Measurements from ENCODE around the gene INSIG1. TPM values are rescaled to one million over a fixed set of nuclear protein-coding genes. Genes with fewer than 3 reads are reported as not detected.

Gene INSIG1
- total and polyA plus RNA-seq, 2 of the 4 experiments (the other 2 are of a cell fraction) = 19.0 to 26.0 TPM

DNA sequence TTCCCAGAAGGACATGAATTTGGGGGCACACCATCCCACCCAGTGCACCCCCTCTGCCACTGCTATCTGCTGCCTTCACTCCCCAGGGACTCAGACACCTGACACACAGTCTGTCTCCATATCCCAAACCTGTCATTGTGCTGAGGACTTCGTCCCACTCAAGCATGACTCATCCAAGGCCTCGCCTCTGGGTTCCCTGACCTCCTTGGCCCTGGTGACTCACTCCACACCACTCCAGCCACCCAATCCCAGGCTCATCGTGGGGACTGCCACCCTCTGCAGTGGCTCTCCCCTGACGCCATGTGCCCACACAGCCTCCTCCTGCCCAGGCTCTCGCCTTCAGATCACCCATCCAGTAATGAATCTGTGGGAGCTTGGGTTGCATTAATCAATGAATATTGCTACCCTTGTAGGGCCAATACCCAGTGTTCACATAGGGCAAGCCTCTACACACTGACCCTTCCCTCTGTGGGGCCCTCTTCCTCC lies 6.6 kb upstream of the INSIG1 start:
- TF ChIP-seq CHD1 (IDR thresholded peaks at IDR 0.05; ENCODE audit: low read depth, low read length) = no peak
- no peak for TF ChIP-seq MAFK (IDR thresholded peaks at IDR 0.05; ENCODE audit: low read depth, low read length)
- no peak for TF ChIP-seq SMC3 (IDR thresholded peaks at IDR 0.05; ENCODE audit: low read depth, low read length)
- no peak for TF ChIP-seq RFX5 (IDR thresholded peaks at IDR 0.05; ENCODE audit: low read depth, low read length)
- no peak for TF ChIP-seq POLR2A (IDR thresholded peaks at IDR 0.05; ENCODE audit: low read depth, low read length)
- TF ChIP-seq, protein P1, sequence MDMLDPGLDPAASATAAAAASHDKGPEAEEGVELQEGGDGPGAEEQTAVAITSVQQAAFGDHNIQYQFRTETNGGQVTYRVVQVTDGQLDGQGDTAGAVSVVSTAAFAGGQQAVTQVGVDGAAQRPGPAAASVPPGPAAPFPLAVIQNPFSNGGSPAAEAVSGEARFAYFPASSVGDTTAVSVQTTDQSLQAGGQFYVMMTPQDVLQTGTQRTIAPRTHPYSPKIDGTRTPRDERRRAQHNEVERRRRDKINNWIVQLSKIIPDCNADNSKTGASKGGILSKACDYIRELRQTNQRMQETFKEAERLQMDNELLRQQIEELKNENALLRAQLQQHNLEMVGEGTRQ (IDR thresholded peaks at IDR 0.05; ENCODE audit: low read depth, low read length) = 0 out of 2 replicates have a peak, but pooled peaks have one; percentile 4
- peak; percentile 51; the same call in 1 of the 2 replicates for TF ChIP-seq BHLHE40 (IDR thresholded peaks at IDR 0.05; ENCODE audit: low read depth, low read length)
- TF ChIP-seq RAD21 (IDR thresholded peaks at IDR 0.05; ENCODE audit: low read length) = no peak
- TF ChIP-seq MAZ (IDR thresholded peaks at IDR 0.05; ENCODE audit: borderline replicate concordance, low read depth, low read length) = no peak
- TF ChIP-seq, protein P2, sequence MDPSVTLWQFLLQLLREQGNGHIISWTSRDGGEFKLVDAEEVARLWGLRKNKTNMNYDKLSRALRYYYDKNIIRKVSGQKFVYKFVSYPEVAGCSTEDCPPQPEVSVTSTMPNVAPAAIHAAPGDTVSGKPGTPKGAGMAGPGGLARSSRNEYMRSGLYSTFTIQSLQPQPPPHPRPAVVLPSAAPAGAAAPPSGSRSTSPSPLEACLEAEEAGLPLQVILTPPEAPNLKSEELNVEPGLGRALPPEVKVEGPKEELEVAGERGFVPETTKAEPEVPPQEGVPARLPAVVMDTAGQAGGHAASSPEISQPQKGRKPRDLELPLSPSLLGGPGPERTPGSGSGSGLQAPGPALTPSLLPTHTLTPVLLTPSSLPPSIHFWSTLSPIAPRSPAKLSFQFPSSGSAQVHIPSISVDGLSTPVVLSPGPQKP (IDR thresholded peaks at IDR 0.05; ENCODE audit: borderline replicate concordance, low read depth, low read length) = no peak
- no peak for TF ChIP-seq MXI1 (IDR thresholded peaks at IDR 0.05; ENCODE audit: borderline replicate concordance, low read depth, low read length)
- no peak for TF ChIP-seq RCOR1 (IDR thresholded peaks at IDR 0.05; ENCODE audit: insufficient replicate concordance, low read length)
- no peak for TF ChIP-seq CEBPB (IDR thresholded peaks at IDR 0.05; ENCODE audit: low read depth, low read length)
- TF ChIP-seq, protein P3, sequence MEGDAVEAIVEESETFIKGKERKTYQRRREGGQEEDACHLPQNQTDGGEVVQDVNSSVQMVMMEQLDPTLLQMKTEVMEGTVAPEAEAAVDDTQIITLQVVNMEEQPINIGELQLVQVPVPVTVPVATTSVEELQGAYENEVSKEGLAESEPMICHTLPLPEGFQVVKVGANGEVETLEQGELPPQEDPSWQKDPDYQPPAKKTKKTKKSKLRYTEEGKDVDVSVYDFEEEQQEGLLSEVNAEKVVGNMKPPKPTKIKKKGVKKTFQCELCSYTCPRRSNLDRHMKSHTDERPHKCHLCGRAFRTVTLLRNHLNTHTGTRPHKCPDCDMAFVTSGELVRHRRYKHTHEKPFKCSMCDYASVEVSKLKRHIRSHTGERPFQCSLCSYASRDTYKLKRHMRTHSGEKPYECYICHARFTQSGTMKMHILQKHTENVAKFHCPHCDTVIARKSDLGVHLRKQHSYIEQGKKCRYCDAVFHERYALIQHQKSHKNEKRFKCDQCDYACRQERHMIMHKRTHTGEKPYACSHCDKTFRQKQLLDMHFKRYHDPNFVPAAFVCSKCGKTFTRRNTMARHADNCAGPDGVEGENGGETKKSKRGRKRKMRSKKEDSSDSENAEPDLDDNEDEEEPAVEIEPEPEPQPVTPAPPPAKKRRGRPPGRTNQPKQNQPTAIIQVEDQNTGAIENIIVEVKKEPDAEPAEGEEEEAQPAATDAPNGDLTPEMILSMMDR (conservative IDR thresholded peaks at IDR 0.05; ENCODE audit: low read depth, low read length) = no peak
- no peak for TF ChIP-seq NFE2L2 (IDR thresholded peaks at IDR 0.05; ENCODE audit: low read depth, low read length)
- peak; percentile 93 for TF ChIP-seq FOS (IDR thresholded peaks at IDR 0.05; ENCODE audit: low read depth, low read length)
- no peak overlapping the region for H3K27ac ChIP-seq (ENCODE audit: insufficient read depth, low read length)
- peak overlapping the region; percentile 60 for H2AK9ac ChIP-seq (replicated peaks; ENCODE audit: low read depth, low read length, poor library complexity)
- H3K79me1 ChIP-seq (ENCODE audit: low read depth in 1 of 2, low read length in 2 of 2) = 0 out of 4 replicates have a peak, but pooled peaks cover 0 to 2% of the 10 kb centered on the region in 2 experiments
- H4K5ac ChIP-seq (ENCODE audit: low read depth, low read length) = no peak overlapping the region
- no peak overlapping the region for H3K18ac ChIP-seq (ENCODE audit: low read depth, low read length)
- ChIA-PET CTCF (no interaction called here), POLR2A (ENCODE audit: unreplicated experiment) (no interaction called here)
- no peak overlapping the region for H3K9ac ChIP-seq (ENCODE audit: low read depth, low read length)
- no peak overlapping the region for H2BK120ac ChIP-seq (ENCODE audit: low read depth, low read length)
- H2BK15ac ChIP-seq (ENCODE audit: low read depth, low read length) = no peak overlapping the region
- H3K27me3 ChIP-seq (ENCODE audit: control insufficient read depth, insufficient read depth, low read length) = no peaks in the 10 kb centered on the region; the same call in 1 of the 2 replicates
- no peak overlapping the region for H3K4ac ChIP-seq (ENCODE audit: low read depth, low read length)
- no peak overlapping the region for H3K4me3 ChIP-seq (ENCODE audit: insufficient read depth, low read depth, low read length)
- H4K20me1 ChIP-seq (ENCODE audit: insufficient read depth, low read length) = no peaks in the 10 kb centered on the region
- in situ Hi-C loops (cut with MboI; ENCODE audit: low sequenced_read_pairs) = no loop called here
- peaks cover 8% of the 10 kb centered on the region for H3K9me1 ChIP-seq (ENCODE audit: insufficient read depth, low read length)
- H3K4me1 ChIP-seq (ENCODE audit: control insufficient read depth, insufficient read depth, low read length) = no peaks in the 10 kb centered on the region; the same call in 1 of the 2 replicates
- no peak overlapping the region for H3K4me2 ChIP-seq (ENCODE audit: low read depth, low read length)
- H3K23ac ChIP-seq (ENCODE audit: low read depth, low read length) = no peak overlapping the region
- no peak overlapping the region for H2BK20ac ChIP-seq (ENCODE audit: low read depth, low read length)
- no peaks in the 10 kb centered on the region for H3K9me3 ChIP-seq (ENCODE audit: control insufficient read depth, insufficient read depth, low read length)
- no peak overlapping the region for H2BK5ac ChIP-seq (ENCODE audit: low read depth, low read length, poor library complexity, severe bottlenecking)
- no peak overlapping the region for H4K91ac ChIP-seq (ENCODE audit: insufficient read depth, low read depth, low read length)
- H3K56ac ChIP-seq (ENCODE audit: extremely low read depth, insufficient read depth, low read length) = no peak overlapping the region
- ATAC-seq (ENCODE audit: low read depth) (peak; percentile 77; the same call in 1 of the 2 replicates), DNase-seq (peak; percentile 66)
- no peak overlapping the region for H3K14ac ChIP-seq (replicated peaks; ENCODE audit: low read depth, low read length)
- intact Hi-C loops (cut with micrococcal nuclease) = loop anchor here (10.0 kb wide), 1 partner anchor 164 kb away; the partner anchor contains the start of gene EN2
- dilution Hi-C loops (cut with HindIII; ENCODE audit: low sequenced_read_pairs, unreplicated experiment) = no loop called here
- WGBS, 2 experiments (ENCODE audit: extremely low coverage in 2 of 2, insufficient read length in 1 of 2) = 17% methylated on average over 1 of the region's 5 CpGs; no CpG with 5 or more reads in 1 of the 2 experiments
- H4K8ac ChIP-seq (ENCODE audit: low read depth in 2 of 2, low read length in 2 of 2) = no peak overlapping the region
- BruUV-seq (replicated peaks) = no TSS peak
- H3K36me3 ChIP-seq (ENCODE audit: control insufficient read depth, insufficient read depth, low read length) = no peaks in the 10 kb centered on the region
- H2AFZ ChIP-seq (replicated peaks; ENCODE audit: low read length, poor library complexity) = no peak overlapping the region
- H2AK5ac ChIP-seq (ENCODE audit: low read depth, low read length) = no peak overlapping the region

Measured in IMR-90 (cell line).